Activated CD8-positive, alpha-beta T cell treated with anti-CD3 and anti-CD28 coated beads for 36 hours (primary cell): ENCODE data around the gene TNP2. TPM values are rescaled to one million over a fixed set of nuclear protein-coding genes. Genes with fewer than 3 reads are reported as not detected.
A peak's percentile ranks its signal among the peaks of the same experiment; 100 is the strongest.
"Not testable (repeated sequence)": the region's sequence is repeated elsewhere in the genome, so short reads cannot be mapped to it uniquely, and the experiment has no call there.

Experiments
- ATAC-seq: fragments of 200-7000 bp; cut with Tn5 transposase; one replicate; pipeline ENCODE4 v1.10.0; 2021; ENCODE audit warnings: mild to moderate bottlenecking, moderate library complexity
- CTCF ChIA-PET: fragments of 350-600 bp; sonication (Branson Sonifier 250); formaldehyde crosslinking; loops from one replicate; lab custom pipeline; 2021; ENCODE audit warnings: antibody characterized with exemption; lab: Charles Lee
- POLR2A ChIA-PET: fragments of 350-600 bp; sonication (Branson Sonifier 250); formaldehyde crosslinking; loops from one replicate; lab custom pipeline; 2021; ENCODE audit warnings: antibody characterized with exemption; lab: Charles Lee
- DNase-seq: peaks from one replicate; pipeline ENCODE4 v3.0.0-alpha.2; 2020
- H3K27ac Mint-ChIP-seq: one replicate; pipeline ENCODE4 v1.8.0; 2021; ENCODE audit warnings: mild to moderate bottlenecking, mixed read lengths
- H3K27me3 Mint-ChIP-seq: one replicate; pipeline ENCODE4 v1.8.0; 2021; ENCODE audit warnings: mixed read lengths
- H3K36me3 Mint-ChIP-seq: one replicate; pipeline ENCODE4 v1.8.0; 2021; ENCODE audit warnings: low read depth, mixed read lengths
- H3K4me1 Mint-ChIP-seq: one replicate; pipeline ENCODE4 v1.8.0; 2021; ENCODE audit warnings: low read depth, mixed read lengths
- H3K4me3 Mint-ChIP-seq: one replicate; pipeline ENCODE4 v1.8.0; 2021; ENCODE audit warnings: mild to moderate bottlenecking, moderate library complexity, mixed read lengths
- H3K9me3 Mint-ChIP-seq: one replicate; pipeline ENCODE4 v1.8.0; 2021; ENCODE audit warnings: mixed read lengths
- CTCF ChIP-seq: fragments of 200-600 bp; IDR thresholded peaks from one replicate; pipeline ENCODE4 v1.8.0; 2022; ENCODE audit warnings: antibody characterized with exemption, mild to moderate bottlenecking
- intact Hi-C: fragments of 100-400 bp; cut with micrococcal nuclease; formaldehyde crosslinking; loops from one replicate; pipeline ENCODE4 v1.10.0; 2022
- total RNA-seq, 2 experiments: library from RNA; stranded (reverse); gene quantifications; one replicate each; pipeline ENCODE4 v1.2.3, GENCODE V29; 2021

Gene TNP2
- total RNA-seq, 2 experiments from 2014 or later = not detected

GRCh38 chr16:11291091-11291703, 22.1 kb upstream of the TNP2 start:
- H3K4me1 Mint-ChIP-seq = peaks cover 24% of the 10 kb centered on the region
- no peak overlapping the region for H3K27ac Mint-ChIP-seq
- POLR2A ChIA-PET = no interaction called here
- DNase-seq = no peak
- CTCF ChIA-PET = interaction anchor here (1.1 kb wide), 1 partner anchor 327 kb away, joined by 3 read pairs; no protein-coding TSS in a partner anchor
- intact Hi-C loops = no loop called here
- no peaks in the 10 kb centered on the region for H3K9me3 Mint-ChIP-seq
- no peak for TF ChIP-seq CTCF
- H3K27me3 Mint-ChIP-seq = peaks cover 10% of the 10 kb centered on the region
- no peak for ATAC-seq
- no peaks in the 10 kb centered on the region for H3K36me3 Mint-ChIP-seq
- H3K4me3 Mint-ChIP-seq = no peak overlapping the region

- peaks cover 32% of the 10 kb centered on the region for H3K4me1 Mint-ChIP-seq
- ChIA-PET CTCF (no interaction called here), POLR2A (no interaction called here)
- no peaks in the 10 kb centered on the region for H3K9me3 Mint-ChIP-seq
- H3K4me3 Mint-ChIP-seq = no peak overlapping the region
- no peaks in the 10 kb centered on the region for H3K36me3 Mint-ChIP-seq
- no peak for DNase-seq
- peaks cover 10% of the 10 kb centered on the region for H3K27me3 Mint-ChIP-seq
- ATAC-seq = no peak
- intact Hi-C loops = no loop called here
- no peak overlapping the region for H3K27ac Mint-ChIP-seq
- no peak for TF ChIP-seq CTCF
These were observed 21.2 kb upstream of the TNP2 start for GRCh38 chr16:11290102-11290893.

- POLR2A ChIA-PET, H3K4me3 Mint-ChIP-seq, CTCF ChIA-PET, H3K9me3 Mint-ChIP-seq, H3K27ac Mint-ChIP-seq, H3K36me3 Mint-ChIP-seq, ATAC-seq, H3K27me3 Mint-ChIP-seq, intact Hi-C loops, DNase-seq: not testable (repeated sequence)
- peaks cover 31% of the 10 kb centered on the region for H3K4me1 Mint-ChIP-seq
These were observed 20.6 kb upstream of the TNP2 start for GRCh38 chr16:11289696-11290095.

GRCh38 chr16:11289202-11289601, 20.1 kb upstream of the TNP2 start:
- ATAC-seq (no peak), DNase-seq (no peak)
- H3K4me1 Mint-ChIP-seq = peaks cover 31% of the 10 kb centered on the region
- ChIA-PET POLR2A (interaction anchor here (1.0 kb wide), 1 partner anchor 59 kb away, joined by 3 read pairs; no protein-coding TSS in a partner anchor), CTCF (no interaction called here)
- H3K27ac Mint-ChIP-seq = no peak overlapping the region
- H3K9me3 Mint-ChIP-seq = no peaks in the 10 kb centered on the region
- H3K4me3 Mint-ChIP-seq = no peak overlapping the region
- TF ChIP-seq CTCF = no peak
- peaks cover 10% of the 10 kb centered on the region for H3K27me3 Mint-ChIP-seq
- H3K36me3 Mint-ChIP-seq = no peaks in the 10 kb centered on the region
- intact Hi-C loops = no loop called here

GRCh38 chr16:11285842-11286241, 16.7 kb upstream of the TNP2 start:
- intact Hi-C loops = no loop called here
- no peak for DNase-seq
- Mint-ChIP-seq H3K36me3 (no peaks in the 10 kb centered on the region), H3K4me1 (peaks cover 20% of the 10 kb centered on the region), H3K27ac (peak overlapping the region; percentile 19), H3K9me3 (no peaks in the 10 kb centered on the region), H3K4me3 (no peak overlapping the region), H3K27me3 (no peaks in the 10 kb centered on the region)
- ChIA-PET POLR2A (interaction anchor here (1.6 to 3.0 kb wide), 2 partner anchors 12 to 34 kb away, joined by 4 to 9 read pairs; no protein-coding TSS in a partner anchor), CTCF (interaction anchor here (1.2 to 1.5 kb wide), 3 partner anchors 12 to 71 kb away, joined by 3 to 5 read pairs (median 3); partner anchors contain the start of gene TNP2)
- TF ChIP-seq CTCF = no peak
- peak; percentile 72 for ATAC-seq
